Osteocyte (in vitro differentiated cells): ENCODE results near the gene IMPACT. TPM values are rescaled to one million over a fixed set of nuclear protein-coding genes. Genes with fewer than 3 reads are reported as not detected.

Experiments
- DNase-seq: peaks from one replicate; pipeline ENCODE4 v3.0.0; 2021; ENCODE audit warnings: mixed read lengths; ENCODE audit not compliant: unreplicated experiment; ENCODE audit errors: extremely low spot score
- H3K27ac Mint-ChIP-seq: one replicate; pipeline ENCODE4 v1.8.0; 2021; ENCODE audit warnings: mild to moderate bottlenecking, mixed read lengths; ENCODE audit not compliant: unreplicated experiment
- H3K27me3 Mint-ChIP-seq: one replicate; pipeline ENCODE4 v1.8.0; 2021; ENCODE audit warnings: mixed read lengths; ENCODE audit not compliant: unreplicated experiment
- H3K36me3 Mint-ChIP-seq: one replicate; pipeline ENCODE4 v1.8.0; 2021; ENCODE audit warnings: mixed read lengths; ENCODE audit not compliant: unreplicated experiment
- H3K4me1 Mint-ChIP-seq: one replicate; pipeline ENCODE4 v1.8.0; 2021; ENCODE audit warnings: mixed read lengths; ENCODE audit not compliant: unreplicated experiment
- H3K4me3 Mint-ChIP-seq: one replicate; pipeline ENCODE4 v1.8.0; 2021; ENCODE audit warnings: mild to moderate bottlenecking, moderate library complexity, mixed read lengths; ENCODE audit not compliant: unreplicated experiment
- H3K9me3 Mint-ChIP-seq: one replicate; pipeline ENCODE4 v1.8.0; 2021; ENCODE audit warnings: mixed read lengths; ENCODE audit not compliant: unreplicated experiment
- CTCF ChIP-seq: fragments of 200-600 bp; sonication (generic); IDR thresholded peaks from 2 replicates; pipeline ENCODE4 v1.5.0; 2021; ENCODE audit warnings: antibody characterized with exemption, mild to moderate bottlenecking, moderate library complexity
- total RNA-seq: library from RNA; stranded (reverse); gene quantifications from 2 replicates; pipeline ENCODE4 v1.2.1, GENCODE V29; 2021

Gene IMPACT
- total RNA-seq, 1 donor from 2014 or later, result 53.0 TPM

- Mint-ChIP-seq H3K36me3 (peaks cover 3% of the 10 kb centered on the region), H3K27me3 (peaks cover 26% of the 10 kb centered on the region), H3K4me1 (peaks cover 5% of the 10 kb centered on the region), H3K27ac (no peak overlapping the region), H3K9me3 (peaks cover 8% of the 10 kb centered on the region), H3K4me3 (no peak overlapping the region)
- no peak for DNase-seq
- TF ChIP-seq CTCF, result no peak
Observed at GRCh38 chr18:24421831-24422230, 4.6 kb upstream of the IMPACT start.

- Mint-ChIP-seq H3K27ac (peak overlapping the region; percentile 90), H3K36me3 (peaks cover 13% of the 10 kb centered on the region), H3K9me3 (peaks cover 8% of the 10 kb centered on the region), H3K4me3 (peak overlapping the region; percentile 90), H3K27me3 (peaks cover 17% of the 10 kb centered on the region), H3K4me1 (peaks cover 20% of the 10 kb centered on the region)
- TF ChIP-seq CTCF, result no peak
- DNase-seq, result no peak
Observed at GRCh38 chr18:24426073-24426397, 435 bp upstream of the IMPACT start.

- DNase-seq, result no peak
- peaks cover 20% of the 10 kb centered on the region for H3K4me1 Mint-ChIP-seq
- H3K9me3 Mint-ChIP-seq, result peaks cover 8% of the 10 kb centered on the region
- H3K27me3 Mint-ChIP-seq, result peaks cover 14% of the 10 kb centered on the region
- no peak for TF ChIP-seq CTCF
- peaks cover 16% of the 10 kb centered on the region for H3K36me3 Mint-ChIP-seq
- H3K4me3 Mint-ChIP-seq, result peak overlapping the region; percentile 90
- peak overlapping the region; percentile 94 for H3K27ac Mint-ChIP-seq
Observed at GRCh38 chr18:24427484-24427883, 1.0 kb downstream of the IMPACT start.

- peaks cover 8% of the 10 kb centered on the region for H3K9me3 Mint-ChIP-seq
- no peak for DNase-seq
- no peak overlapping the region for H3K27ac Mint-ChIP-seq
- H3K27me3 Mint-ChIP-seq, result peaks cover 9% of the 10 kb centered on the region
- H3K36me3 Mint-ChIP-seq, result peaks cover 16% of the 10 kb centered on the region
- peaks cover 20% of the 10 kb centered on the region for H3K4me1 Mint-ChIP-seq
- TF ChIP-seq CTCF, result peak; percentile 22
- H3K4me3 Mint-ChIP-seq, result no peak overlapping the region
Observed at GRCh38 chr18:24428709-24429108, 2.2 kb downstream of the IMPACT start.

- Mint-ChIP-seq H3K4me3 (no peak overlapping the region), H3K36me3 (peaks cover 16% of the 10 kb centered on the region), H3K27me3 (peaks cover 6% of the 10 kb centered on the region), H3K27ac (no peak overlapping the region), H3K4me1 (peaks cover 20% of the 10 kb centered on the region), H3K9me3 (peaks cover 8% of the 10 kb centered on the region)
- no peak for DNase-seq
- no peak for TF ChIP-seq CTCF
Observed at GRCh38 chr18:24429188-24429587, 2.7 kb downstream of the IMPACT start.
